ENCODE results near the gene HAO2. TPM values are rescaled to one million over a fixed set of nuclear protein-coding genes. Genes with fewer than 3 reads are reported as not detected.

The HAO2 gene
- total RNA-seq, 1 donor from 2014 or later, result not detected

DNA sequence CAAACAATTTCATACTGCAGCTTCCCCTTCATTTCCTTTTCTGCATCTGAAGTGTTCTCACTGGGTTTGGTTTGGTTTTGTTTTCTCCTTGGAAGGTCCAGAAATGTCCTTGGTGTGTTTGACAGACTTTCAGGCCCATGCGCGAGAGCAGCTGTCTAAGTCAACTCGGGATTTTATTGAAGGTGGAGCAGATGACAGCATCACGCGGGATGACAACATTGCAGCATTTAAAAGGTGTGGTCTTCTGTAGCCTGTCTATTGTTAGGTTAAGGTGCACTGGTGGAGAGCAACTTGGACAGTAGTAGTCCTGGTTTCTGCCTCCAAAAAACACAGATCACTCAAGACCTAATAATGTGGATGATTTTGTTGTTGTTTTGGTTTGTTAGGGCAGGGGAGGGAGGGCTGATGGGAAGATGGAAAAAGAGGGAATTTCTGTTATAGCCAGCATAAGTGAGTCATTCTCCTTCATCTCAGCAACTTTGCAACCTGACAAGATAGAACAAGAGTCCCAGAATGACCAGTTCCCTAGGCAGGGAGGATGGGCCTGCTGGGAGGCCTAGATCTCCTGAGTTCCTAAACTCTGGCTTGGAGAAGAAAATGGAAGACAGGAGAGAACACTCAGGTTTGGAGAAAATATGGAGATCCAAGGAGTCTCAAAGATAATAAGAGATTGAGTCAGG, 12.5 kb downstream of the HAO2 start:
- ATAC-seq, result no peak
- intact Hi-C loops (cut with DNase I), result no loop called here
- H3K9me3 ChIP-seq, result no peaks in the 10 kb centered on the region
- H3K27me3 ChIP-seq (ENCODE audit: low read depth), result no peaks in the 10 kb centered on the region
- H3K27ac ChIP-seq, result no peak overlapping the region
- no peak overlapping the region for H3K4me3 ChIP-seq
- no peaks in the 10 kb centered on the region for H3K36me3 ChIP-seq
- H3K4me1 ChIP-seq, result no peaks in the 10 kb centered on the region
- TF ChIP-seq, protein P1, sequence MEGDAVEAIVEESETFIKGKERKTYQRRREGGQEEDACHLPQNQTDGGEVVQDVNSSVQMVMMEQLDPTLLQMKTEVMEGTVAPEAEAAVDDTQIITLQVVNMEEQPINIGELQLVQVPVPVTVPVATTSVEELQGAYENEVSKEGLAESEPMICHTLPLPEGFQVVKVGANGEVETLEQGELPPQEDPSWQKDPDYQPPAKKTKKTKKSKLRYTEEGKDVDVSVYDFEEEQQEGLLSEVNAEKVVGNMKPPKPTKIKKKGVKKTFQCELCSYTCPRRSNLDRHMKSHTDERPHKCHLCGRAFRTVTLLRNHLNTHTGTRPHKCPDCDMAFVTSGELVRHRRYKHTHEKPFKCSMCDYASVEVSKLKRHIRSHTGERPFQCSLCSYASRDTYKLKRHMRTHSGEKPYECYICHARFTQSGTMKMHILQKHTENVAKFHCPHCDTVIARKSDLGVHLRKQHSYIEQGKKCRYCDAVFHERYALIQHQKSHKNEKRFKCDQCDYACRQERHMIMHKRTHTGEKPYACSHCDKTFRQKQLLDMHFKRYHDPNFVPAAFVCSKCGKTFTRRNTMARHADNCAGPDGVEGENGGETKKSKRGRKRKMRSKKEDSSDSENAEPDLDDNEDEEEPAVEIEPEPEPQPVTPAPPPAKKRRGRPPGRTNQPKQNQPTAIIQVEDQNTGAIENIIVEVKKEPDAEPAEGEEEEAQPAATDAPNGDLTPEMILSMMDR (IDR thresholded peaks at IDR 0.05), result no peak
- no peak for DNase-seq

DNA sequence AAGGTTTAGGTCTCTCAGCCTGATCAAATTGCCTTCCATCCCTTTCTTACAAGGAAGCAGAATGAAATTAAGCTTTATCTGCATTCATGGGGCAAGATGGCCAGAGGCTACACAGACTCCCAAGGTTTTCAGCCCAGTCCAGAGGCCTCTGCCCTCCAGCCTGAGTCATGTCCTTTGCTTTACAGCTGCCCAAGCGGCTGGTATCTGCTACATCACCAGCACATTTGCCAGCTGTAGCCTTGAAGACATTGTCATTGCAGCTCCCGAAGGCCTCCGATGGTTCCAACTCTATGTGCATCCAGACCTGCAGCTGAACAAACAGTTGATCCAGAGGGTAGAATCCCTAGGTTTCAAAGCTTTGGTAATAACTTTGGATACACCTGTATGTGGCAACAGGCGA, 16.0 kb downstream of the HAO2 start:
- DNase-seq, result no peak
- Histone ChIP-seq H3K27ac (no peak overlapping the region), H3K4me1 (no peaks in the 10 kb centered on the region), H3K36me3 (no peaks in the 10 kb centered on the region), H3K9me3 (no peaks in the 10 kb centered on the region), H3K27me3 (ENCODE audit: low read depth) (no peaks in the 10 kb centered on the region), H3K4me3 (no peak overlapping the region)
- TF ChIP-seq, protein P1 (IDR thresholded peaks at IDR 0.05), result no peak
- intact Hi-C loops (cut with DNase I), result no loop called here
- no peak for ATAC-seq

DNA sequence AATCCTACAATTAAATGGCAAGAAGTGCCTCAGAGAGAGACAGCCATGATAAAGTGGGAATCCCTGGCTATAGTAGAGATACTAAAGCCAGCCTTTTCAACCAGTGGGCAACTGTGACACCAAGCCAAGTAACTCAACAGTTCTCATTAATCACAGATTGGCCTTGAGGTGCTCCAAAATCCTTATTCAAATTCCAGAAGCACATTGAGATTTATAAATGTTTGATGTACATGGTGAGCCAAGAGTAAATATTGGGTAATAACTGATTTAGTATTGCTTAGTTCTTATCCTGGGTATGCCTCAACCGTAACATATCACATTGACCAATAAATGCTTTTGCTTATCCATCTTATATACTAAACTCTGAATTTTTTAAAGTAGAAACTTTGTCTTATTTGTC, 17.1 kb downstream of the HAO2 start:
- ATAC-seq, result no peak
- H3K9me3 ChIP-seq, result no peaks in the 10 kb centered on the region
- intact Hi-C loops (cut with DNase I), result no loop called here

DNA sequence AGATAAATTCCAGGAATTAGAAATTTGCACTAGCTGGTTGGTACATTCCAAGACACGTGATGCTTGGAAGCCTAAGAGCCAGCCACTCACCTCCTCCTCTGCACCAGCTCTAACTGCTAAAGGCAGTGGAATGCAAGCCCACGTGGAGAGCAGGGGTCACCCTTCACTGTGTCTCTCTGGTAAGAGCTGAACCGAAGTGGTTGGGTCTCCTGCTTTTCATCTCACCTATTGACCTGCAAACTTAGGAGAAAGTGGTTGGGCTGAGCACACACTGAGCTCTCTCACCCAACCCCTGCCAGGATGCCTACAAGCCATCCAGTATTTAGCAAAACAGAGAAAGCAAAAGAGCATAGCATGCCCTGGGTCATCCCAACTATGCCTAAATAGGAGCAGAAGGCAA, 19.3 kb downstream of the HAO2 start:
- Histone ChIP-seq H3K27ac (no peak overlapping the region), H3K9me3 (no peaks in the 10 kb centered on the region), H3K36me3 (no peaks in the 10 kb centered on the region), H3K27me3 (ENCODE audit: low read depth) (no peaks in the 10 kb centered on the region), H3K4me3 (no peak overlapping the region), H3K4me1 (no peaks in the 10 kb centered on the region)
- no peak for DNase-seq
- intact Hi-C loops (cut with DNase I), result no loop called here
- no peak for ATAC-seq
- TF ChIP-seq, protein P1 (IDR thresholded peaks at IDR 0.05), result no peak

More for the DNA sequence above, 17.1 kb downstream of the HAO2 start:
- DNase-seq, result no peak
- H3K36me3 ChIP-seq, result no peaks in the 10 kb centered on the region
- H3K4me3 ChIP-seq, result no peak overlapping the region
- H3K27ac ChIP-seq, result no peak overlapping the region
- TF ChIP-seq, protein P1 (IDR thresholded peaks at IDR 0.05), result no peak
- H3K27me3 ChIP-seq (ENCODE audit: low read depth), result no peaks in the 10 kb centered on the region
- no peaks in the 10 kb centered on the region for H3K4me1 ChIP-seq

GRCh38 chr1:119388450-119388849, 19.9 kb downstream of the HAO2 start:
- Histone ChIP-seq H3K27me3 (ENCODE audit: low read depth) (no peaks in the 10 kb centered on the region), H3K27ac (no peak overlapping the region), H3K9me3 (no peaks in the 10 kb centered on the region), H3K36me3 (no peaks in the 10 kb centered on the region), H3K4me1 (no peaks in the 10 kb centered on the region), H3K4me3 (no peak overlapping the region)
- TF ChIP-seq, protein P1 (IDR thresholded peaks at IDR 0.05), result no peak
- ATAC-seq (no peak), DNase-seq (no peak)
- intact Hi-C loops (cut with DNase I), result no loop called here
